Stomach (tissue), 9 donors: ENCODE results near the gene RNPEPL1. TPM values are rescaled to one million over a fixed set of nuclear protein-coding genes. Genes with fewer than 3 reads are reported as not detected.

ENCODE experiments used
- DNase-seq, 2 donors: peaks; one replicate each; pipeline versions ENCODE4 v3.0.0 to v3.0.0-alpha.2; 2013 to 2019
- H3K27ac ChIP-seq, 5 donors: fragments of 200-600 bp in 4 of 5; sonication (generic) in 4 of 5; one replicate each; pipeline ENCODE4 v1.5.1; 2013 to 2019; ENCODE audit warnings: mild to moderate bottlenecking in 1 of 5, moderate library complexity in 1 of 5
- H3K27me3 ChIP-seq, 3 donors: fragments of 200-600 bp; sonication (generic); one replicate each; pipeline ENCODE4 v1.5.1; 2017 to 2019; ENCODE audit warnings: mixed run types in 1 of 3
- H3K36me3 ChIP-seq, 4 donors: fragments of 200-600 bp; sonication (generic); 1 replicate in 3 of 4; 2 replicates in 1 of 4; pipeline ENCODE4 v1.5.1; 2016 to 2019
- H3K4me1 ChIP-seq, 4 donors: fragments of 200-600 bp; sonication (generic); one replicate each; pipeline ENCODE4 v1.5.1; 2016 to 2019
- H3K4me3 ChIP-seq, 4 donors: fragments of 200-600 bp; sonication (generic) in 3 of 4; one replicate each; pipeline ENCODE4 v1.5.1; 2016 to 2019; ENCODE audit warnings: mild to moderate bottlenecking in 1 of 4
- H3K9me3 ChIP-seq, 4 donors: fragments of 200-600 bp; sonication (generic); one replicate each; pipeline ENCODE4 v1.5.1; 2016 to 2019
- CTCF ChIP-seq, 7 experiments: fragments of 450-650 bp in 4 of 7; fragments of 200-600 bp in 3 of 7; sonication (generic) in 3 of 7; IDR thresholded peaks; one replicate each; pipeline ENCODE4 v1.5.1; 2016 to 2019; ENCODE audit warnings: antibody characterized with exemption in 7 of 7, control low read depth in 2 of 7, mild to moderate bottlenecking in 1 of 7
- EP300 ChIP-seq: sonication (generic); formaldehyde crosslinking; IDR thresholded peaks from one replicate; pipeline ENCODE4 v1.6.1; 2017; ENCODE audit warnings: antibody characterized with exemption
- POLR2A ChIP-seq, 4 donors: fragments of 450-650 bp; IDR thresholded peaks; one replicate each; pipeline ENCODE4 v1.6.1; 2016; ENCODE audit warnings: antibody characterized with exemption in 4 of 4, control low read depth in 2 of 4, mild to moderate bottlenecking in 1 of 4, moderate library complexity in 1 of 4
- POLR2AphosphoS5 ChIP-seq, 3 donors: sonication (generic); formaldehyde crosslinking; IDR thresholded peaks; one replicate each; pipeline ENCODE4 v1.6.1; 2016; ENCODE audit warnings: antibody characterized with exemption in 3 of 3
- WGBS, 5 donors: extraction: QIAGEN DNeasy Blood & Tissue Kit in 3 of 5; methylation state at CpG; one replicate each; pipeline versions ENCODE4 v1.1.5 to v1.1.7; 2013 to 2018; 5-methylcytosine and 5-hydroxymethylcytosine counted together
- intact Hi-C: fragments of 100-400 bp; cut with DNase I; formaldehyde crosslinking; loops from one replicate; pipeline ENCODE4 v1.15.1; 2023; ENCODE audit warnings: low total_unique reads
- polyA plus RNA-seq, 3 donors: library from polyadenylated mRNA; stranded (reverse); fragments of 200-250 nt; gene quantifications; one replicate each; pipeline ENCODE4 v1.2.3, GENCODE V29; 2013
- total RNA-seq, 5 donors: library from RNA; depleted of rRNA; stranded (reverse); fragments of >200 nt; gene quantifications; one replicate each; pipeline versions ENCODE4 v1.1.0 to v1.2.3, GENCODE V29; 2014 to 2016
- donor health status: healthy with polysubstance abuse.
- donor health status: Bipolar disorder and iron deficiency.
- donor health status: healthy.

The RNPEPL1 gene
- total and polyA plus RNA-seq, 8 donors = 32.7 to 196 (median 124) TPM

GRCh38 chr2:240527153-240527750 lies 41.0 kb upstream of the RNPEPL1 start:
- 82 to 95% (median 94%) methylated on average over 3 of the region's 3 CpGs for WGBS, 5 donors
- H3K27ac ChIP-seq = no peak overlapping the region
- TF ChIP-seq CTCF (IDR thresholded peaks at IDR 0.05) (no peak), EP300 (no peak), POLR2A (IDR thresholded peaks at IDR 0.05) (no peak), POLR2AphosphoS5 (IDR thresholded peaks at IDR 0.05) (no peak)
- no peaks in the 10 kb centered on the region for H3K4me1 ChIP-seq
- H3K4me3 ChIP-seq = no peak overlapping the region
- peaks cover 10 to 78% (median 69%) of the 10 kb centered on the region in 4 donors for H3K36me3 ChIP-seq
- H3K9me3 ChIP-seq = peaks cover 0 to 45% (median 20%) of the 10 kb centered on the region in 4 donors
- intact Hi-C loops = no loop called here
- H3K27me3 ChIP-seq = no peaks in the 10 kb centered on the region
- no peak for DNase-seq

- no peak for TF ChIP-seq CTCF (IDR thresholded peaks at IDR 0.05)
- no peak for TF ChIP-seq POLR2A (IDR thresholded peaks at IDR 0.05)
- DNase-seq = no peak
- peaks cover 0 to 58% (median 27%) of the 10 kb centered on the region in 4 donors for H3K9me3 ChIP-seq
- intact Hi-C loops = no loop called here
- H3K27ac ChIP-seq = no peak overlapping the region
- no peak overlapping the region for H3K4me3 ChIP-seq
- WGBS, 5 donors = 89 to 95% (median 92%) methylated on average over 6 to 13 of the region's 13 CpGs
- peaks cover 10 to 76% (median 61%) of the 10 kb centered on the region in 4 donors for H3K36me3 ChIP-seq
- H3K4me1 ChIP-seq = no peaks in the 10 kb centered on the region
- H3K27me3 ChIP-seq = no peaks in the 10 kb centered on the region
Observed at GRCh38 chr2:240528406-240529040, 39.8 kb upstream of the RNPEPL1 start.

- Histone ChIP-seq H3K27me3 (no peaks in the 10 kb centered on the region), H3K27ac (no peak overlapping the region), H3K36me3 (peaks cover 7 to 75% (median 59%) of the 10 kb centered on the region in 4 donors), H3K4me3 (no peak overlapping the region), H3K9me3 (peaks cover 0 to 55% (median 26%) of the 10 kb centered on the region in 4 donors), H3K4me1 (no peaks in the 10 kb centered on the region)
- intact Hi-C loops = no loop called here
- 93 to 97% (median 96%) methylated on average over 16 of the region's 16 CpGs for WGBS, 5 donors
- no peak for TF ChIP-seq POLR2AphosphoS5 (IDR thresholded peaks at IDR 0.05)
- no peak for TF ChIP-seq CTCF (IDR thresholded peaks at IDR 0.05)
- no peak for TF ChIP-seq POLR2A (IDR thresholded peaks at IDR 0.05)
- TF ChIP-seq EP300 = no peak
- no peak for DNase-seq
Observed at GRCh38 chr2:240529344-240529999, 38.8 kb upstream of the RNPEPL1 start.

GRCh38 chr2:240530181-240530580 lies 38.1 kb upstream of the RNPEPL1 start:
- TF ChIP-seq POLR2AphosphoS5 (IDR thresholded peaks at IDR 0.05) (no peak), EP300 (no peak), POLR2A (IDR thresholded peaks at IDR 0.05) (no peak), CTCF (IDR thresholded peaks at IDR 0.05) (no peak)
- no peak overlapping the region for H3K27ac ChIP-seq
- H3K27me3 ChIP-seq = no peaks in the 10 kb centered on the region
- intact Hi-C loops = no loop called here
- H3K4me1 ChIP-seq = no peaks in the 10 kb centered on the region
- H3K4me3 ChIP-seq = no peak overlapping the region
- peaks cover 6 to 75% (median 54%) of the 10 kb centered on the region in 4 donors for H3K36me3 ChIP-seq
- DNase-seq = no peak
- H3K9me3 ChIP-seq = peaks cover 0 to 48% (median 23%) of the 10 kb centered on the region in 4 donors
- WGBS, 5 donors = 88 to 97% (median 92%) methylated on average over 7 of the region's 7 CpGs
